ENCODE results near the gene TREX2.

TREX2 gene, protein sequence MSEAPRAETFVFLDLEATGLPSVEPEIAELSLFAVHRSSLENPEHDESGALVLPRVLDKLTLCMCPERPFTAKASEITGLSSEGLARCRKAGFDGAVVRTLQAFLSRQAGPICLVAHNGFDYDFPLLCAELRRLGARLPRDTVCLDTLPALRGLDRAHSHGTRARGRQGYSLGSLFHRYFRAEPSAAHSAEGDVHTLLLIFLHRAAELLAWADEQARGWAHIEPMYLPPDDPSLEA

DNA sequence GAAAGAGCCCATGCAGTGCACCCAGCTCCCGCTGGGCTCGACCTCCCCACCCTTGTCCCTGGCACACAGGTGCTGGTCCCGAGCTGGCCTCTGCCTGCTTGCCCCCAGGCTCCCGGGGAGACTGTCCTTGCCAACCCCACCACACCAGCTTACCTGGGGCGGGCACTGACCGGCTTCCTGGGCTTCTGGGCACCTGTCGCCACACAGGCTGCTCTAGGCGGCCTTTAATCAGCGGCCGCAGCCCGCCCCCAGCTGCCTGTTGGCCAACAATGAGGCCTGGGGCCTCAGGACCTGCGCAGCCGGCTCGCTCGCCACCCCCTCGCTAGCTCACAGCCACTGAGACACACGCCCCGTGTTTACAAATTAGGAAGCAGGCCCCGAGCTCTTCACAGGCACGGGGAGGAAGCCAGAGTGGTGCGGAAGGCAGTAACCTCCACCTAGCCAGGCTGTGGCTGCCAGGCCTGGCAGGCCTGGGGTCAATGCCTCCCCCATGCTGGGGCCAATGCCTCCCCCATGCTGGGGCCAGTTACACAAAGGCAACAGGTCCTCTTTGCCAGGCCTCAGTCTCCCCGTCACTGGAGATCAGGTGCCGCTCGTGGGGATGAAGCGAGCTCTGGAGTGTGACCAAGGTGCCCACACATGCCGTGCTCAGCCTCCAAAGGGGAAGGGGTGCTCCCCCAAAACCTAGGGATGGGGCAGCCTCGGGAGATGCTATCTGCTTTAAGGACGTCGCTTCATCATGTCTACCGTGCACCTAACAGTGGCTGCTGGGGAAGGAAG lies at the start of gene TREX2:
Gene TREX2 (minus strand): TSS at position 201 of the 780 bp plus-strand sequence. CDS start 626 bp downstream, outside the sequence.
- no peak for DNase-seq

DNA sequence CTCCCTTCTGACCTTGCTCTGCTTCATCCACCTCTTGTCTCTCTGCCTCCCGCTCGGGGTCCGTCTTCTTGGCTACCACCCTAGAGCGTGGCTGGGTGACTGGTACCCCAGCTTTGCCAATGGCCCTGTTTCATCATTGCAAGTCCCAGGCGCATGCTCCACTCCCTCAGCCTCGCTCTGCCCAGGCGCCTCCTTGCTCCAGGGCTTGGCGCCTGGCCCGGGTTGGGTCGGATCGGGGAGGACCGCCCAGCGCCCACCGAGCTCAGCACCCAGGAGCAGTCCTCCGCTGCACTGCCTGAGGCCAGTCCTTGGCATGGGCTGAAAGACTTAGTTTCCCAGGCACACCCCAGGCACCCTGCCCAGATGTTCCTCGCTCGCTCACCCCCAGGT lies 49.5 kb upstream of the TREX2 start:
- DNase-seq: no peak

DNA sequence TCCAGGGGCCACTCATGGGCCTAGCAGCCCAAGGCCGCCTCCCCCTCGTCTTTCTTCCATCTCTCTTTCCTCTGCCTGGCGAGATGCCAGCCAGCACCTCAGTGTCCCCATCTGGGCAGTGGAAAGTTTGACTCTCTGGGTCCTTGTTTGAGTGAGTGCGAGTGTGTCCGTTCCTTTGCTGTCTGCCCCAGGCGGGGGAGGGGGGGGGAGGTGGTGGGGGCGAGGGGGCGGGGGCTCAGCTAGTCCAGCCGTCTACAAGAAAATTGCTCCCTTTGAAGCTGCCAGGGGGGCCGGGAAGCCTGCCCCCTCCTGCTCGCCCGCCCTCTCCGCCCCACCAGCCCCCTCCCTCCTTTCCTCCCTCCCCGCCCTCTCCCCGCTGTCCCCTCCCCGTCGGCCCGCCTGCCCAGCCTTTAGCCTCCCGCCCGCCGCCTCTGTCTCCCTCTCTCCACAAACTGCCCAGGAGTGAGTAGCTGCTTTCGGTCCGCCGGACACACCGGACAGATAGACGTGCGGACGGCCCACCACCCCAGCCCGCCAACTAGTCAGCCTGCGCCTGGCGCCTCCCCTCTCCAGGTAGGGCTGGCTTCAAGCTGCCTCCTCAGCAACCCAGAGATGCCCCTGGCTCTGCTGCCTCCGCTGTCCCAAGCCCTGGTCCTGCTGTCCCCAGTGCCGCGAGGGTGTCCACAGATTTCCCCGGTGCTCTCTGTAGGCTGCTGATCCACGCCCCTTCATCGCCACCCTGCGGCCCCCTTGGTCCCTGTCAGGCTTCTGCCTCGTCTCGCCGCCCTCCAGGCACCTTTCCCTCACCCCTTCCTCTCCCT lies 48.9 kb upstream of the TREX2 start, which contains the start of gene BGN:
Gene BGN (plus strand): TSS at position 440 of the 821 bp plus-strand sequence. CDS start 9,652 bp downstream, outside the sequence.
- DNase-seq: no peak

DNA sequence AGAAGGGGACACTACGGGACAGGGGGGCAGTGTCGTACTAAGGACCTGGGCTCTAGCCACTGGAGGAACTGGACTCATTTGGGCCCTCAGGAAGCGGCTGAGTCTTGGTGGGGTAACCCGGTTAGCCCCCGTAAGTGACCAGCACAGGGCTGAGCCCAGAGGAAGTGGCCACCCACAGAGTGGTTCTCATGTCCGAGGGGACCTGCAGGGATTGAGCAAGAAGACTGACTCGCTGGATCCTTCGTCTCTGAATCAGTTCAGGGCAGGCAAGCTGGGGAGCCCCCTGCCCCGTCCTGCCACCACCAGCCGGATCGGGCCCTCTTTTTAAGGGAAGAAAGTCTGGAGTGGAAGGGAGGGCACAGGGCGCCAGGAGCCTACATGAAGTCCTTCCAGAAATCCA lies 48.2 kb upstream of the TREX2 start:
- no peak for DNase-seq

DNA sequence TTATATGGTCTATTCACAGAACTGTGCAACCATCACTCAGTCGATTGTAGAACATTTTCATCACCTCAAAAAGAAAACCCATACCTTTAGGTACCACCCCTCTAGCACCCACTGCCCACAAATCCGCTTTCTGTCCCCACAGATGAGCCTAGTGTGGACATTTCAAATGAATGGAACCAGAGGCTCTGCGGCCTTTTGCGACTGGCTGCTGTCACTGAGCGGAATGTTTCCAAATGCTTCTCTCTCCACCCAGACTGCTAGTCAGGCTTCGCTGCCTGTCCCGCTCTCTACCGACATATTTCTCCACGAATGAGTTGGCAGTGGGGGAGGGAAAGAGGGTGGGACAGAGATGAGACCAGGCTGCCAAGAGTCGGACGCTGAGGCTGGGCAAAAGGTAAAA lies 47.2 kb upstream of the TREX2 start:
- DNase-seq: no peak

DNA sequence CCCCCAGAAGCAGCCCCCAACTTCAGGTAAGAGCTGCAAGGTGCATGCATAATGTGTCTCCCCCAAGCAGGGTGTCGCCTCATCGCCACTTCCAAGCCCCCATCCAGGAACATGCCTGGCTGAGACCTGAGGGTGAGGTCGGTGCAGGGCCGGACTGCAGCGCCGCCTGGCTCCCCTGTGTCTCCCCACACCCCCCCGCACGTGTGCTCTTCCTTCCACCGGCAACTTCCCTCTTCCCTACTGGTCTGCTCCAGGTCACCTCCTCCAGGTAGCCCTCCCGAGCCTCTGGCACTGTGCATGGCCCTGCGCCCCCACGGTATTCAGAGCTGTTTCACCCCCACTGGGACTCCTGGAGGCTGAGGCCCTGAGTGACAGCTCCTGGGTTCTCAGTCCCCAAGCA lies 46.7 kb upstream of the TREX2 start:
- no peak for DNase-seq

DNA sequence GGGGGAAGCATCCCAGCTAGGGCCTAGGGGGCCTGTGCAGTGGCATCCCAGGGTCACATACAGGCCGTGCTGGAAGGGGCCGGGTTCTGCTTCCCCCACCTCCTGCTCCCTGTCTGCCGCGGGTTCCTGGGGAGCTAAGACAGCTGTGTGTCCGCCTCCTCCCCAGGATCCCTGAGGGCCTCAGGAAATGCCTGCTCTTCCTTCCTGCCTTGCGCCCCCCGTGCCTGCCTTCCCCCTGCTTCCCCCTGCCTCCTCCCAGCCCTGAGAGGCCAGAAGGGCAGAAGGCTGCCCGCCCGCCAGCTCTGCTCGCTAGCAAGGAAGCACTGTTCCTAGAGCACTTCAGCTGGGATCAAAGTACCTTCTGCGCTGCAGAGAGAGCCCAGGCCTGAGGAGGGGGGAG lies 46.1 kb upstream of the TREX2 start:
- no peak for DNase-seq

DNA sequence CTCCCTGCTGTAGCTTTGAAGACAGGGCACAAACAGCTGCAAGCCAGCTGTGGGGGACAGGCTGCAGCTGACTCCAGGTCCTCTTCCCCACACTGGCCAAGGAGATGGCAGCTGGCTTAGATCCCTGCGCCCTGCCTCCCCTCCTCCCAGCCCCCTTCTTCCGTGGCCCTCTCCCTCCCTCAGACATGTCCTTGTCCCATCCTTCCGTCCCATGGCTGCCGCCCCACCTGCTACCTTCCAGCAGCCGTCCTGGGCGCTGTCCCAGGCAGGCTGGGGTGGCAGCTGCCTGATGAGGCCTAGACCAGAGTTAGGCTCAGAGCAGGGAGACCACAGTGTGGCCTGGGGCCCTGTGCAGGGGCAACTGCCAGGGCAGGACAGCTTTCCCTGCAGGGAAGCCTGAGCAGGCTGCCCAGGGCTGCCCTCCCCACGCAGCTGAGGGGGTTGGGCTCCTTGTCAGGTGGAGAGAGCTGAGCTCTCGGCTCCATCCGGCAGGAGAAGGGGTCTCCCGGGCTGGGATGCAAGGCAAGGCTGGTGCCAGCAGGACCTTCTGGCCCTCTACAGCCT lies 45.6 kb upstream of the TREX2 start:
- DNase-seq: no peak

DNA sequence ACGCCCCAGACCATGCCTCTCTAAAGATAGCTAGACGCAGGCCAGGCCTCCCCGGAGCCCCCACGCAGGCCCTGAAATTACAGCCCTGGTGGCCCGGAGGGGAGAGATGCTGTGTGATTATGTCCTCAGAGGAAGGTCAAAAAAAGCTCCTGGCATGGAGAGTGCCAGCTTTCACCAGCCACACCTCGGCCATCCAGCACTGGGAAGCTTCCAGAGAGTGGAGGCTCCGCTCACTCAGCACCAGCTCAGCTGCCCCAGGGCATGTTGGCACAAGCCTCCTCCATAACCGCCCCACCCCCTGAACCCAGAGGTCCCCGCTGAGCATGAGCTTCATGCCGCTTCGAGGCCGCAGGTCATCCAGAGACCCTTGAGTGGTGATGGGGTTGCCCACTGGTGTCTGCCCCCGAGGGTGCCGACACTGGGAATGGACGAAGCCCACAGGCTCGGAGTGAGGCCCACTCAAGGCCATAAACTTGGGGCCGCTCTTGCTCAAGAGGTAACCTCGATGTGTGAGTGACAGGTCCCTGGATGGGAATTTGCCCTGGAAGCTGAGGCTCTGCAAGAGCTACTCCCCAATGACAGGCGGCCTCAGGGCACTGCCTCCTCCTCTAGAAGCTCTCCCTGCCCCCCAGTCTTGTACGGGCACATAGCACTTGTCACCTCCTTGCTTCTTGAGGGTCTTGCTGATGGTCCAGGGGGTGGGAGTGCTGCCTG lies 44.5 kb upstream of the TREX2 start:
- no peak for DNase-seq

DNA sequence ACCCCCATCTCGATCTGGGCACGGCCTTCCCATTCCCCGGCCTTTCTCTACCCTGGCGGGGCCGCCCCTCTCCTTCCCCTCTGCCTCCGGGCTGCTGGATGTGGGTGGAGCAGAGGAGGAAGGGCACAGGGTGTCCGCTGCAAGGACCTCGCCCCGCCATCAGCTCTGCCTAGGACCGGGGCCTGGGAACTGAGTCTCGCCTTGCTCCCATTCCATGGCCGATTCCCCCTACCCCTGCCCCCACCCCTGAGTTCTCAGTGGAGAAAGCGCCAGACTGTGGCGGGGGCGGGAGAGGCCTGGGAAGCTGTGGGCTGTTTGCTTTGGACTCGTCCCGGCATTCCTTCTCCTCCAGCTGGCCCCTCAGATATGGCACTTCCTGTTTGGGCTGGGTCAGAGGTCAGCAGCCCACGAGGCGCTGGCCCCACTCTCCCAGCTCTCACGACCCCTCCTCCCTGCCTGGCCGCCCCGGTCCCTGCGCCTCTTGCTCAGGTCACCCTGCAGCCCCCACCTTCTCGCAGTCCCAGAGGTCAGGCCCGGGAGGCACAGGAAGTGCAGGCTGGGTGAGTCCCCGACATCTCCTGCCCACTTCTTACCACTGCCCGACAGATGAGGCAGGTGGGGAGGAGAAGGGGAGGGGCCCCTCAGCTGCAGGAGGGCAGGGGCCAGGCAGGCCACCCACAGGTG lies 42.5 kb upstream of the TREX2 start:
- no peak for DNase-seq

DNA sequence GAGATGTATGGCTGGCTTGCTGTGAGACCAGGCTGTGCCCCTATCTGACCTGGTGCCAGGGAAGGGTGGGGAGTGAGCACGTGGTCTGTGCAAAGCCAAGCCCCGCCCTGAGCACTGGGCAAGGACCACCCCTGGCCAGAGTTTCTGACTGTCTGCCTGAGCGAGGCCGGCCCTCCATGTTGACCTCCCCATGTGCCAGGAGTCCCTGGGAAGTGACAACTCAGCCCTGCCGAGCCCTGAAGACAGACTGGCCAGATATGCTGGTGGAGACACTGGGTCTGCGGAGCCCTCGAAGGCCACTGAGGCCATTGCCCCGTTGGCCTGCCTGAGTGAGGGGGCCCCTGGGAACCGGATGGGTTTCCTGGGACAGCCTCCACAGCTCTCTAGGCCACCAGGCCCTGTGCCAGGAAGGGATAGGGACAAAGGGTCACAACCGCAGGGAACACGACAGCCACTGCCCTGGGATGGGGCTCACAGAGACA lies 41.8 kb upstream of the TREX2 start:
- no peak for DNase-seq

DNA sequence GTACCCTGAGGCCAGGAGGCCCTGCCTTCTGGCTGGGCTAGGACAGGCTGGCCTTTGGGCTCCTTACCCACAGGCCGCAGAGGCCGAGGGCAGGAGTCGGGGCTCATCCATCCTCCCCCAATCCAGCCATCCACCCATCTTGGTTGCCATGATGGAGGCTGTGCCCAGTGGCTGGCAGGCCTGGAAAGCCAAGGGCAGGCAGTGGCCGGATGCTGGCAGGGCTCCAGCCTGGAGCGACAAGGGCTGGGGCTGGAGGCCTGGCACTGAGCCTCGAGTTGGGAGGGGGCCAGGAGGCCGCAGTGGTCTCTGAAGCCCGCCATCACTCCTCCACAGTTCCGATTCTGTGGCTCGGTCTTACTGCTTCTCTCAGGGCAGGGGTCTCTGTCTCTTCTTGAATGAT lies 40.3 kb upstream of the TREX2 start:
- DNase-seq: no peak

DNA sequence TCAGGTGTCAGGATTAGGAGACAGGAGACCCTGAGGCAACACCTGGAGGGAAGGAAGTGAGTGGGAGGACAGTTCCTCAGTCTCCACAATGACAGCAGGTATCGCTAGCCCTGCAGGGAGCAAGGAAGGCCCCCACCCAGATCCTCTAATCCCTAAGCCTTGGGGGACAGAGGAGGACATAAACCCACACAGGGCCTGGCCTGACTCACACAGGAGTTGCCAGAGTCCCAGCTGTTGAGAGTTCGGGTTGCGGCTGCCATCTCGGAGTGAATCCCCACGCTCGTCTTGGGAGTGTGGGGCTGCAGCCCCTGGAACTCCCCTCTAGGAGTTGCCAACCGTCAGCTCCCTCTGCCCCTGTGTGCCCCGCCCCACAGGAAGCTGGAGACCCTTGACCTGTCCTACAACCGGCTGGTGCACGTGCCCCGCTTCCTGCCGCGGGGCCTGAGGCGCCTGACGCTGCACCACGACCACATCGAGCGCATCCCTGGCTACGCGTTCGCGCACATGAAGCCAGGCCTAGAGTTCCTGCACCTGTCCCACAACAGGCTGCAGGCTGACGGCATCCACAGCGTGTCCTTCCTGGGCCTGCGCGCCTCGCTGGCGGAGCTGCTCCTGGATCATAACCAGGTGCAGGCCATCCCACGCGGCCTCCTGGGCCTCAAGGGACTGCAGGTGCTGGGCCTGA lies 39.7 kb upstream of the TREX2 start:
- no peak for DNase-seq

DNA sequence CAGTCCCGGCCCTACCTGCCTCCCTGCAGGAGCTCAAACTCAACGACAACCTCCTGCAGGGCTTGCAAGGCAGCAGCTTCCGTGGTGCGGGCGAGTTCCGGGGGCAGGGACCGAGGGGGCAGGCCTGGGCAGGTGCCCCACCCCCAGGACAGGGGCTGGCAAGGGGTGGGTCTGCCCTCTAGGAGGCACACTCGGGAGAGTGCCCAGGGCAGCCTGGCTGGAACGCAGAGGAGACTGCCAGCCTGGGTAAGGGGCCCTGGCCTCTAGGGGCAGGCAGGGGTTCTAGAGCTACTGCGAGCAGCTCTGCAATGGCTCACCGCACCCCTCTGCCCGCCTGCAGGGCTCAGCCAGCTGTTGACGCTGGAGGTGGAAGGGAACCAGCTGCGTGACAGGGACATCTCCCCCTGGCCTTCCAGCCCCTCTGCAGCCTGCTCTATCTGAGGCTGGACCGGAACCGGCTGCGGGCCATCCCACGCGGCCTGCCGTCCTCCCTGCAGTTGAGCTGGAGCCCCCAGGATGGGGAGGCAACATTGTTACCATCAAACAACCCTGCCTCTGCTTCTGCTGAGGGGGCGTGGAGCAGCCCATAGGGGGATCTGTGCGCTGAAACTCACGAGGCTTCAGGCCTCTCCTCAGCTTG lies 36.6 kb upstream of the TREX2 start:
- DNase-seq: no peak

DNA sequence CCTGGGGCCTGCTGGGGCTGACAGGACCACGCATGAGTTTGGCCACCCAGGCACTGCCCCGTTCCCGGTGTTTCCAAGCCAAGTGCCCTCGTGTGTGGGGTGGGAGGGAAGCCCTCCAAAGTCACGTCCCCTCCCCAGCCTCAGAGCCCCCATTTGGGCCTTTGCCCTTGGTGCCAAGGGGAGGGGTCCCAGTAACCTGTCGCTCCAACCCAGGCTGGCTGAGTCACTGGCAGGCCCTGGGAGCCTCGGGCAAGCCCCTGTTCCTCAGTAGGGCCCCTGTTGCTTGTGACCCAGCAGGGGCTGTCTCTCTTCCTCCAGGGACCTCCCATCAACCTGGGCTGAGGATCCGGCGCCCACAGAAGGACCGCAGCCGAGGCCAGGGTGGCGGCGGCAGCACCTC lies 35.2 kb upstream of the TREX2 start:
- no peak for DNase-seq

DNA sequence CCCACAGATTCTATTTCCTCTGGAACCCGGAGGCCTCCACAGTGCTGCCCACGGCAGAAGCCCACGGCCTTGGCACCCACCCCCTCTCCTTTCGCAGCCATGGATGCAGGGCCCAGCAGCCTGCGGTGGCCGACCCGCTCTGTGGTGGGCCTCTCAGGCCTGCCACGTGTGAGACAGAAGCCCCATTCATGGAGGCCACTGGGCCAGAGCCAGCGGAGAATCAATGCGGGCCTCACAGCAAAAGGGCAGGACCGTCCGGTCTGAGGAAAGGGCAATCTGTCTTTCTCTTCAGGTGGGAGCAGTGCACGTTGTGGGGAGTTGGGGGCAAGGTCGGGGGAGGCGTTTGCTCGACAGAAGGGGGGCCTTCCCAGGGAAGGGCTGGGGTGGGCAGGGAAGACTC lies 32.9 kb upstream of the TREX2 start:
- DNase-seq: no peak

DNA sequence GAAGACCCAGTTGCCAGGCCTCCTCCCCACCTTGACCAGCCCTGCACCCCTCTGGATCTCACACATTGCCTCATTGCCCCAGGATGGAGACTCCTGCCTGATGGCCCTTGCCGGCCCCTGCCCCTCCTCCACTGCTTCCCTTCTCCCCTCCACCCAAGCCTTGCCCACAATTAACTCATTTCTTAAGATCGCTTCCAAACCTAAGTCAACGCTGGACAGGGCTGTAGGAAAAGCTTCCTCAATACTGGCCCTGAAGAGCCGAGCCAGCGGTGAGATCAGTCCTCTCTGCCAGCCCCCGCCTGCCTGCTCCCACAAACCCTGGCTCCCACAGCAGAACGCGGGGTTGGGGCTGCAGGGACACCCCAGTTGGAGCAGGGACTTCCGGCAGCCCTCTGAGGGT lies 32.0 kb upstream of the TREX2 start:
- DNase-seq: no peak

DNA sequence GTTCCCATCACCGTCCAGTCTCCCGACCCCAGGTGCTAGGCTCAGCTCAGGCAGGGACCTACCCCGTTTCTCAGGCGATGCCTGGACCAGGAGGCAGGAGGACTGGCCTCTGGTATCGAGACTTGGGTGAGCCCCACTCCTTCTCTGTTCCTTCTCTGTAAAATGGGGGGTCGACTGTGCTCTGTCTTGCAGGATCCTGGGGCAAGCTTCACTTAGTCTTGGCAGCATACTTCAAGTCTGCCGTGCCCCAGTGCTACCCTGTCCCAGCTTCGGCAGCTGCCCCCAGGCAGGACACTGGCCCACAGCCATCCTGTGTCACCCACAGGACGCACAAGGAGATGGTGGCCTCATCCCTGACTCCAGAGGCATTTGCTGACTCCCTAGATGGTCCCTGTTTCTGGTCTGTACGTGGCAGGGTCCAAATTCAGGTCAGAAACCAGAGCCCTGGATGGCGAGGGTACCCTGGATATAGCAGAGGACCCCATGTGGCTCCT lies 31.6 kb upstream of the TREX2 start:
- DNase-seq: no peak

DNA sequence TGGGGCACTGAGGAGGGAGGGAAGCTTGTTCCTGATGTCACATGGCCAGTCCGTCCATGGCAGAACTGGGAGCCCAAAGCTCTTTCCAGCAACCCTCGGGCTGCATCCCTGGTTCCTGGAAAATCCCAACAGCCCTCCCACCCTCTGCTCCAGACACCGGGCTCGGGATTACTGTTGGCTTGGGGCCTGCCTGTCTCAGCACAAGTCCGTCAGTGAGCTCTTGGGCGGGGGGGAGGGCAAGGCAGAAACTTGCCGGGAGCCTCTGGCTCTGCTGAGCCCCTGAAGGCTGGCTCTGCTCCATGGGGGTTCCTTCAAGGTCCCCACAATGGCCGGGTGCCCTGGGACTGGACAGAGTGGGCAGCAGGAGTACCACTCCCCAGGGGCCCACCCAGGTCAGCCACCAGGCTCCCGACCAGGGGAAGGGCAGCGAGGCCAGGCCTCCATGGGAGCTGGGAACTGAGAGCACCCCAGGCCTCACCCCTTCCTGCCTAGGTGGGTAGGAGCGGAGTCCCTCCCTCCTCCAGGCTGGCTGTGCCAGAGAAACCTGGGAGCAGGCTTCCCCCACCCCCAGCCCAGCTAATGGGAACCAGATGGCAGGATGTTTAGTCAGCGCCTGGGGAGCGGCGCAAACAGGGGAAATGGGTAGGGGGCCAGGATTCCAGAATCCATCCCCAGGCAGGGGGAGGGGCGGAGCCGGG lies 31.0 kb upstream of the TREX2 start:
- no peak for DNase-seq

DNA sequence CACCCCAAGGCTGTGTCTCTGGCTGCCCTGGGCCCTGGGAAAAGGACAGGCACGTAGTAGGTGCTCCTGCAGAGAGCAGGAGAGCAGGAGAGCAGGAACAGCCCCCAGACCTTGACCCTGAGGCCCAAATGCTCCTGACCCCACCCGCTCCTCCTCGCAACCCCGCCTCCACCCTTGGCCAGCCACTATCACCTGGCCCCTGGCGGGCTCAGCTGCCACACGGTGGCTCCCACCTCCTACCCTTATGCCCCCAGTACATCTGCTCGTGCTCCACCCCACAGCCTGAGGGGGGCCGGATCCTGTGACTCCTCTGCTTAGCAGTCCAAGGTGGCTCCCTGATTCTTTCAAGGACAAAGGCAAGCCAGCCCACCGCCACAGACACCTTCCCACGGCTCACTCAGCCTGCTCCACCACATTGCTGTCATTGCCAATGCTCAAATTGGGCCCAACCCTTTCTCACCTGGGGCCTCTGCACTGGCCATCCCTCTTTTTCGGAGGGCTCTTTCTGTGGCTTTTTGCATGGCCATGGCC lies 30.0 kb upstream of the TREX2 start:
- no peak for DNase-seq
